G401 (cell line): ENCODE results near the gene LIPH. TPM values are rescaled to one million over a fixed set of nuclear protein-coding genes. Genes with fewer than 3 reads are reported as not detected.
"Not testable (repeated sequence)": the region's sequence is repeated elsewhere in the genome, so short reads cannot be mapped to it uniquely, and the experiment has no call there.

Experiments used
- DNase-seq: peaks from one replicate; pipeline ENCODE4 v3.0.0-alpha.2; 2015; ENCODE audit warnings: low spot score
- in situ Hi-C: cut with HindIII; loops from 2 replicates; pipeline ENCODE4 v1.10.0; 2016; ENCODE audit warnings: low sequenced_read_pairs, mixed read lengths
- total RNA-seq: library from RNA; depleted of rRNA; stranded (reverse); fragments of >200 nt; shearing (Covaris generic); gene quantifications from 2 replicates; pipeline ENCODE4 v1.2.3, GENCODE V29; 2014; rRNA removed

Gene LIPH
- not detected in 2 replicates for total RNA-seq

- no peak for DNase-seq
- in situ Hi-C loops, result no loop called here
Observed at GRCh38 chr3:185552358-185552877, at the start of gene LIPH. TSS of gene LIPH (minus strand) at chr3:185552588. CDS start at chr3:185552471, 117 bp downstream.

GRCh38 chr3:185595526-185595925 is 43.1 kb upstream of the LIPH start:
- in situ Hi-C loops, result no loop called here
- no peak for DNase-seq

- in situ Hi-C loops, result no loop called here
- no peak for DNase-seq
Observed at GRCh38 chr3:185594073-185594472, 41.7 kb upstream of the LIPH start.

- DNase-seq, result no peak
- in situ Hi-C loops, result no loop called here
Observed at GRCh38 chr3:185586686-185587039, 34.3 kb upstream of the LIPH start.

GRCh38 chr3:185585859-185586685 is 33.7 kb upstream of the LIPH start, which contains the start of gene SENP2:
TSS of gene SENP2 (plus strand) at chr3:185586295. CDS start at chr3:185586414, 119 bp downstream.
- in situ Hi-C loops, result no loop called here
- DNase-seq, result peak; percentile 100

GRCh38 chr3:185585518-185585858 is 33.1 kb upstream of the LIPH start:
- in situ Hi-C loops, result no loop called here
- DNase-seq, result no peak

GRCh38 chr3:185584686-185585085 is 32.3 kb upstream of the LIPH start:
- no peak for DNase-seq
- in situ Hi-C loops, result no loop called here

- no peak for DNase-seq
- in situ Hi-C loops, result no loop called here
Observed at GRCh38 chr3:185583925-185584324, 31.5 kb upstream of the LIPH start.

- in situ Hi-C loops, result no loop called here
- no peak for DNase-seq
Observed at GRCh38 chr3:185582871-185583270, 30.5 kb upstream of the LIPH start.

GRCh38 chr3:185582236-185582635 is 29.8 kb upstream of the LIPH start:
- in situ Hi-C loops, result no loop called here
- DNase-seq, result no peak

GRCh38 chr3:185575108-185575869 is 22.9 kb upstream of the LIPH start:
- in situ Hi-C loops, result not testable (repeated sequence)
- peak; percentile 38 for DNase-seq

GRCh38 chr3:185572183-185572582 is 19.8 kb upstream of the LIPH start:
- in situ Hi-C loops, result no loop called here
- no peak for DNase-seq

GRCh38 chr3:185561958-185562357 is 9.6 kb upstream of the LIPH start:
- in situ Hi-C loops, result no loop called here

GRCh38 chr3:185561374-185561943 is 9.1 kb upstream of the LIPH start:
- in situ Hi-C loops, result no loop called here
- DNase-seq, result no peak

More at GRCh38 chr3:185561958-185562357, 9.6 kb upstream of the LIPH start:
- DNase-seq, result no peak

- in situ Hi-C loops, result no loop called here
- no peak for DNase-seq
Observed at GRCh38 chr3:185560676-185561075, 8.3 kb upstream of the LIPH start.

- in situ Hi-C loops, result no loop called here
Observed at GRCh38 chr3:185559706-185560090, 7.3 kb upstream of the LIPH start.

GRCh38 chr3:185558395-185558794 is 6.0 kb upstream of the LIPH start:
- in situ Hi-C loops, result no loop called here
- no peak for DNase-seq

More at GRCh38 chr3:185559706-185560090, 7.3 kb upstream of the LIPH start:
- no peak for DNase-seq

GRCh38 chr3:185556640-185557039 is 4.3 kb upstream of the LIPH start:
- DNase-seq, in situ Hi-C loops: not testable (repeated sequence)

- DNase-seq, result no peak
- in situ Hi-C loops, result no loop called here
Observed at GRCh38 chr3:185555860-185556347, 3.5 kb upstream of the LIPH start.

GRCh38 chr3:185555101-185555501 is 2.7 kb upstream of the LIPH start:
- in situ Hi-C loops, result no loop called here
- no peak for DNase-seq
